Panc1 (cell line): Measurements from ENCODE around the gene BCAS3.

Experiments
- POLR2AphosphoS5 ChIP-seq: IDR thresholded peaks from 2 replicates; pipeline ENCODE4 v1.6.1; 2012; ENCODE audit warnings: mild to moderate bottlenecking, low read depth, low read length, moderate library complexity
- TCF7L2 ChIP-seq: IDR thresholded peaks from 2 replicates; pipeline ENCODE4 v1.6.1; 2011; ENCODE audit warnings: mild to moderate bottlenecking, low read depth, low read length, inconsistent platforms
- TF ChIP-seq, protein P1 (sequence below): fragments of 450-650 bp; IDR thresholded peaks from 2 replicates; pipeline ENCODE4 v1.5.1; 2017; ENCODE audit warnings: mild to moderate bottlenecking
- TF ChIP-seq, protein P2 (sequence below), 2 experiments: IDR thresholded peaks; 2 replicates each; pipeline ENCODE4 v1.6.1; 2011 to 2012; ENCODE audit warnings: low read depth in 2 of 2, control low read depth in 1 of 2, low read length in 1 of 2, mild to moderate bottlenecking in 1 of 2, moderate library complexity in 1 of 2; ENCODE audit not compliant: insufficient read depth in 1 of 2

- TF ChIP-seq, protein P1, sequence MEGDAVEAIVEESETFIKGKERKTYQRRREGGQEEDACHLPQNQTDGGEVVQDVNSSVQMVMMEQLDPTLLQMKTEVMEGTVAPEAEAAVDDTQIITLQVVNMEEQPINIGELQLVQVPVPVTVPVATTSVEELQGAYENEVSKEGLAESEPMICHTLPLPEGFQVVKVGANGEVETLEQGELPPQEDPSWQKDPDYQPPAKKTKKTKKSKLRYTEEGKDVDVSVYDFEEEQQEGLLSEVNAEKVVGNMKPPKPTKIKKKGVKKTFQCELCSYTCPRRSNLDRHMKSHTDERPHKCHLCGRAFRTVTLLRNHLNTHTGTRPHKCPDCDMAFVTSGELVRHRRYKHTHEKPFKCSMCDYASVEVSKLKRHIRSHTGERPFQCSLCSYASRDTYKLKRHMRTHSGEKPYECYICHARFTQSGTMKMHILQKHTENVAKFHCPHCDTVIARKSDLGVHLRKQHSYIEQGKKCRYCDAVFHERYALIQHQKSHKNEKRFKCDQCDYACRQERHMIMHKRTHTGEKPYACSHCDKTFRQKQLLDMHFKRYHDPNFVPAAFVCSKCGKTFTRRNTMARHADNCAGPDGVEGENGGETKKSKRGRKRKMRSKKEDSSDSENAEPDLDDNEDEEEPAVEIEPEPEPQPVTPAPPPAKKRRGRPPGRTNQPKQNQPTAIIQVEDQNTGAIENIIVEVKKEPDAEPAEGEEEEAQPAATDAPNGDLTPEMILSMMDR: no peak
- TF ChIP-seq POLR2AphosphoS5 (no peak), TCF7L2 (no peak)
- TF ChIP-seq, protein P2, sequence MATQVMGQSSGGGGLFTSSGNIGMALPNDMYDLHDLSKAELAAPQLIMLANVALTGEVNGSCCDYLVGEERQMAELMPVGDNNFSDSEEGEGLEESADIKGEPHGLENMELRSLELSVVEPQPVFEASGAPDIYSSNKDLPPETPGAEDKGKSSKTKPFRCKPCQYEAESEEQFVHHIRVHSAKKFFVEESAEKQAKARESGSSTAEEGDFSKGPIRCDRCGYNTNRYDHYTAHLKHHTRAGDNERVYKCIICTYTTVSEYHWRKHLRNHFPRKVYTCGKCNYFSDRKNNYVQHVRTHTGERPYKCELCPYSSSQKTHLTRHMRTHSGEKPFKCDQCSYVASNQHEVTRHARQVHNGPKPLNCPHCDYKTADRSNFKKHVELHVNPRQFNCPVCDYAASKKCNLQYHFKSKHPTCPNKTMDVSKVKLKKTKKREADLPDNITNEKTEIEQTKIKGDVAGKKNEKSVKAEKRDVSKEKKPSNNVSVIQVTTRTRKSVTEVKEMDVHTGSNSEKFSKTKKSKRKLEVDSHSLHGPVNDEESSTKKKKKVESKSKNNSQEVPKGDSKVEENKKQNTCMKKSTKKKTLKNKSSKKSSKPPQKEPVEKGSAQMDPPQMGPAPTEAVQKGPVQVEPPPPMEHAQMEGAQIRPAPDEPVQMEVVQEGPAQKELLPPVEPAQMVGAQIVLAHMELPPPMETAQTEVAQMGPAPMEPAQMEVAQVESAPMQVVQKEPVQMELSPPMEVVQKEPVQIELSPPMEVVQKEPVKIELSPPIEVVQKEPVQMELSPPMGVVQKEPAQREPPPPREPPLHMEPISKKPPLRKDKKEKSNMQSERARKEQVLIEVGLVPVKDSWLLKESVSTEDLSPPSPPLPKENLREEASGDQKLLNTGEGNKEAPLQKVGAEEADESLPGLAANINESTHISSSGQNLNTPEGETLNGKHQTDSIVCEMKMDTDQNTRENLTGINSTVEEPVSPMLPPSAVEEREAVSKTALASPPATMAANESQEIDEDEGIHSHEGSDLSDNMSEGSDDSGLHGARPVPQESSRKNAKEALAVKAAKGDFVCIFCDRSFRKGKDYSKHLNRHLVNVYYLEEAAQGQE (IDR thresholded peaks at IDR 0.05; ENCODE audit: insufficient read depth in 1 of 2, low read depth in 2 of 2, low read length in 1 of 2): no peak
Observed at GRCh38 chr17:61366715-61367413, 689.2 kb downstream of the BCAS3 start.
